ENCODE data around the gene SLC35B2. TPM values are rescaled to one million over a fixed set of nuclear protein-coding genes. Genes with fewer than 3 reads are reported as not detected.

SLC35B2 gene
- total RNA-seq, 1 experiment from 2014 or later = 117 TPM

- no peak for DNase-seq (ENCODE audit: low read depth)
Measured at GRCh38 chr6:44286285-44286565, 28.9 kb upstream of the SLC35B2 start.

- DNase-seq (ENCODE audit: low read depth) = peak; percentile 37
Measured at GRCh38 chr6:44285552-44286284, 28.4 kb upstream of the SLC35B2 start.

DNA sequence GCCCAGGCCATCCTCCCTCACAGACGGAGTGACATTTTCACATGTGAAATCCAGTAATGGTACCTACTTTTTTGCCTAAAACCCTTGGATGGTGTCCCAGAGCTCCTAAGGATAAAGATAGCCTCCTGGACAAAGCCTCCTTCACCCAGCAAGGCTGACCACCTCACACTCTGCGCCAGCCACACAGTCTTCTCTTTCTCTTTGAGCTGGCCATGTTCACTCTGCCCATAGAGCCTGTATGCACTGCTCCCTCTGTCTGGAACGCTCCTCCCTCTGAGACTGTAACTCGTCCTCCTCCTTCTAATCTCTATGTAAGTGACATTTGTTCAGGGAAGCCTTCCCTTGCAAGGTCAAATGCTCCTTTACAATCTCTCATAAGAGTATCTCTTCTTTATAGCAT, 27.5 kb upstream of the SLC35B2 start:
- no peak for DNase-seq (ENCODE audit: low read depth)

DNA sequence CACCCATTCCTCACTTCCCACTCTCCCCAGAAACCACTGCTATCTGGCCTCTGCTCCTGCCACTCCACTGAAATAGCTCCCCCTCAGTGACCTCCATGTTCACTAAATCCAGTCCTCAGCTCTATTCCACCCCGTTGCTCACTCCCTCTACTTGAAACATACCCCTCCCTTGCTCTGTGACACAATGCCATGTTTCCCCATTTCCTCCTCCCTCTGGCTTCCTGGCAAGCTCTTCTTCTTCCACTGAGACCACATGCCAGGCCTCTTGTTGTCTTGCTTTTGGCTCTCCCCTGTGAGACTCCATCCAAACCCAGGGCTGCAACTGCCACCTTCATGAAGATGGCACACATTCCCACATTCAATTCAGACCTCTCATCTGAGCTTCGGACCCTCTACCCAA, 26.8 kb upstream of the SLC35B2 start:
- DNase-seq (ENCODE audit: low read depth) = no peak

GRCh38 chr6:44278774-44279697, 21.7 kb upstream of the SLC35B2 start:
- no peak for DNase-seq (ENCODE audit: low read depth)

DNA sequence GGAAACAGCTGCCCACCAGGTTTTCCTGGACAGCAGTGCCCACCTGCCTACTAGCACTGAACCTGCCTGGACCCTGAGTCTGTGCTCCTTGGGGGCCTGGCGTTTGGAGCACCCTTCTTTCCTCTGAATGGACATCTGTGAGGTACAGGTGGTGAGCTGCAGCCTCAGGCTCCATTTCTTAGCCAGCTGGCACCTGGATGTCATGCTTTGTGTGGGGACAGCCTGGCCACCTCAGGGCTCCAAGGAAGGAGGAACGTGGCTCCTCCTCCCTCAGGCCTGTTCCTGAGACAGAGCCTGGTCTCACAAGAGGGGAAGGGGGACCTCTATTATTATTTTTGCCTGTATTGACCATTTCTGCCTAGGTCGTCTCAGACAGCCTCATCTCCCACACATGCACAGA, 21.0 kb upstream of the SLC35B2 start:
- DNase-seq (ENCODE audit: low read depth) = no peak

- no peak for DNase-seq (ENCODE audit: low read depth)
Measured at GRCh38 chr6:44277763-44278162, 20.4 kb upstream of the SLC35B2 start.

- no peak for DNase-seq (ENCODE audit: low read depth)
Measured at GRCh38 chr6:44276667-44277640, 19.6 kb upstream of the SLC35B2 start.

DNA sequence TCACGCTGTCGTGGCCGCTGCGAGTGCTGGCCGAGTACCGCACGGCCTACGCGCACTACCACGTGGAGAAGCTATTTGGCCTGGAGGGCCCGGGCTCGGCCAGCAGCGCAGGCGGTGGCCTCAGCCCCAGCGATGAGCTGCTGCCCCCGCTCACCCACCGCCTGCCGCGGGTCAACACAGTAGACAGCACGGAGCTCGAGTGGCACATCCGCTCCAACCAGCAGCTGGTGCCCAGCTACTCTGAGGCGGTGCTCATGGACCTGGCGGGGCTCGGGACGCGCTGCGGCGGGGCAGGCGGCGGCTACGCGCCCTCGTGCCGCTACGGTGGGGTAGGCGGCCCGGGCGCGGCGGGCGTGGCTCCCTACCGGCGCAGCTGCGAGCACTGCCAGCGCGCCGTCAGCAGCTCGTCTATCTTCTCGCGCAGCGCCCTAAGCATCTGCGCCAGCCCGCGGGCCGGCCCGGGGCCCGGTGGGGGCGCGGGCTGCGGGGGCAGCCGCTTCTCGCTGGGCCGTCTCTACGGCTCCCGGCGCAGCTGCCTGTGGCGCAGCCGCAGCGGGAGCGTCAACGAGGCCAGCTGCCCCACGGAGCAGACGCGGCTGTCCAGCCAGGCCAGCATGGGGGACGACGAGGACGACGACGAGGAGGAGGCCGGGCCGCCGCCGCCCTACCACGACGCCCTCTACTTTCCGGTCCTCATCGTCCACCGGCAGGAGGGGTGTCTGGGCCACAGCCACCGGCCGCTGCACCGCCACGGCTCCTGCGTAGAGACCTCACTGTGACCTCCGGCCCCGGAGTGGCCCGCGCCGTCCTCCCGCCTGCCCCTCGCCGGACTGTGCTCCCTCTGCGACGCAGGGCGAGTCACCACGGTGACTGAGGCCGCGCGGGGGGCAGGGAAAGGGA, 18.7 kb upstream of the SLC35B2 start:
- DNase-seq (ENCODE audit: low read depth) = no peak

DNA sequence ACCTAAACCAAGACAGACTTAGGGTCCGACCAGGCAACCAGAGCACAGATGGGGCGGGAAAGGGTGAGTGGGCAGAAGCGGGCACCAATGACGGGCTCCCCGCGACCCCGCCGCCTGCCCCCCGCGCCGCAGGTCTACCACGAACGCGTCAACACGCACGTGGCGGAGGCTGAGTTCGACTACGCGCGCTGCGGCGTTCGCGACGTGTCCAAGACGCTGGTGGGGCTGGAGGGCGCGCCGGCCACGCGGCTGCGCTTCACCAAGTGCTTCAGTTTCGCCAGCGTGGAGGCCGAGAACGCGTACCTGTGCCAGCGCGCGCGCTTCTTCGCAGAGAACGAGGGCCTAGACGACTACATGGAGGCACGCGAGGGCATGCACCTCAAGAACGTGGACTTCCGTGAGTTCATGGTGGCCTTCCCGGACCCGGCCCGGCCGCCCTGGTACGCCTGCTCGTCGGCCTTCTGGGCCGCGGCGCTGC, 18.0 kb upstream of the SLC35B2 start:
- no peak for DNase-seq (ENCODE audit: low read depth)

DNA sequence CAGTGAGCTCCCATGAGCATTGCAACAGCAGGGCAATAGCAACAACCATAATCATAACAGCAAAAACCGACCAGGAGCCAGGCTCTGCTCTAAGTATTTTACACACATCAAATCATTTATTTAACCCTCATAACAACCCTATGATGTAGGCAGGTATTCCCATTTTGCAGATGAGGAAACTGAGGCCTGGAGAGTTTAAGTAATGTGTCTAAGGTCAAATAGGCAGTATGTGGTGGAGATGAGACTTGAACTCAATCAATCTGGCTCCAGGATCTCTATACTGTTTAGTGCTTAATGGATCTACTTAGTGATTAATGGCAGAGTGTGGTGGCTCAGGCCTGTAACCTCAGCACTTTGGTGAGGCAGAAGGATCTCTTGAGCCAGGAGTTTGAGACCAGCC, 16.3 kb upstream of the SLC35B2 start:
- DNase-seq (ENCODE audit: low read depth) = no peak

- DNase-seq (ENCODE audit: low read depth) = no peak
Measured at GRCh38 chr6:44272999-44273566, 15.8 kb upstream of the SLC35B2 start.

GRCh38 chr6:44272529-44272928, 15.2 kb upstream of the SLC35B2 start:
- DNase-seq (ENCODE audit: low read depth) = no peak

- no peak for DNase-seq (ENCODE audit: low read depth)
Measured at GRCh38 chr6:44271914-44272313, 14.6 kb upstream of the SLC35B2 start.

GRCh38 chr6:44271406-44271723, 14.0 kb upstream of the SLC35B2 start:
- DNase-seq (ENCODE audit: low read depth) = no peak

DNA sequence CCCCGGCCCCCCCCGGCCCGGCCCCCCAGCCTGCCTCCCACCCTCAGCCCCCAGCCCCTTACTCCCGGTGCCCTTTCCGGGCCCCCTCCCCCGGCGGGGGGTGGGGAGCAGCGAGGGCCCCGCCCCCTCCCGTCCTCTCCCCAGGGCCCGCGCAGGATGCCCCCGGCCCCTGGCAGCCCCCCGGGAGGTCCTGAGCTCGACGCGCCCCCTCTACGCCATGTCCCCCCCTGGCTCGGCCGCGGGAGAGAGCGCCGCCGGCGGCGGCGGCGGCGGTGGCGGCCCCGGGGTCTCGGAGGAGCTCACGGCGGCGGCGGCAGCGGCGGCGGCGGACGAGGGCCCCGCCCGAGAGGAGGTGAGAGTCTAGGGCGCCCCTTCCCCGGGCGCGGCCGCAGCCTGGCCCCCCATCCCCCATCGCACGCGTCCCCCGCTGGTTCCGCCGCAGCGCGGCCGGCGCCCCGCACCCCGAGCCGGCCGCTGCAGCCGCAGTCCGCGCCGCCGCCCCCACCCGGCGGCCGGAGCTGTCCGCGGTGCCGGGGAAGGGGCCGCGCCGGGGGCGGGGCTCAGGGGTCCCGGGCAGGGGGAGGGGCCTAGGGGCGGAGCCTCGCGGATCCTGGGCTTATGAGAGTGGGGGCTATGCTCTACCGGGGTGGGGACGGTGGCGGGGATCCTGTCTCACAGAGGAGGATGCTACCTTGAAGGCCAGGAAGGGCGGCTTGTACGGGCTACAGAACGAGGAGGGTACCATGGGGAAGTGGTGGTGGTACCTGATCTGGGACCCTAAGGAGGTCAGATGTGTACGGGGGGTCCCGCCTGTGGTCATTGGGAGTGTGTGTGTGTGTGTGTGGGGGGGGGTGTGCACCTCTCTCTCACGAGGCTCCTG, 13.4 kb upstream of the SLC35B2 start:
- DNase-seq (ENCODE audit: low read depth) = no peak

DNA sequence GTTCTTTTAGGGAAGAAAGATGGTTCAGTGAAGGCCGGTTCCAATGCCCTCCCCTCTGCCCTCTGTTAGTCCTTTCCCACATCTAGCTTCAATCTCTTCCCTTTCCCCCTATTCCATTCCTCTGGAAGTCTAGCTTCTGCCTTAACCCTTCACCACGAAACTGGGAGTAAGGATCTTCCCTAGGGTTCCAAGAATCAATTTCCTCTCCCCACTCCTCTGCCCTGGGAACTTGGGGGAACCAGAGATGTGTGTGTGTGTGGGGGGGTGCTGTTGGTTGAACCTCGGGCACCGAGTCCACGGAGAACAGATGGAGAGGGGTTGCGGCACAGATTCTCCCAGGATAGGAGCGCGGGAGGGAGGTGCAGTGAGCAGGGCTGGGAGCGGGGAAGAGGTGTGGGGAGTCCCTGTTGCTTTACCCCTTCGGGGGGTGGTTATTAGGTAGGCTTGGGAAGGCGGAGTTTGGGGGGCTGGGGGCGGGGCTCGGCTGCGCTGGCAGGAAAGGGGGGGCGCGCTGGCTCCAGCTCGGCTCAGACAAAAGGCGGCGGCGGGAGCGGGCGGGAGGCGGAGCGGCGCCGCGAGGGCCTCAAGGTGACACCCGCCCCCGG, 12.7 kb upstream of the SLC35B2 start, which contains the start of gene TMEM151B:
TMEM151B (plus strand) TSS at position 530 of the 605 bp plus-strand sequence. CDS start 293 bp downstream, outside the sequence.
- DNase-seq (ENCODE audit: low read depth) = no peak

DNA sequence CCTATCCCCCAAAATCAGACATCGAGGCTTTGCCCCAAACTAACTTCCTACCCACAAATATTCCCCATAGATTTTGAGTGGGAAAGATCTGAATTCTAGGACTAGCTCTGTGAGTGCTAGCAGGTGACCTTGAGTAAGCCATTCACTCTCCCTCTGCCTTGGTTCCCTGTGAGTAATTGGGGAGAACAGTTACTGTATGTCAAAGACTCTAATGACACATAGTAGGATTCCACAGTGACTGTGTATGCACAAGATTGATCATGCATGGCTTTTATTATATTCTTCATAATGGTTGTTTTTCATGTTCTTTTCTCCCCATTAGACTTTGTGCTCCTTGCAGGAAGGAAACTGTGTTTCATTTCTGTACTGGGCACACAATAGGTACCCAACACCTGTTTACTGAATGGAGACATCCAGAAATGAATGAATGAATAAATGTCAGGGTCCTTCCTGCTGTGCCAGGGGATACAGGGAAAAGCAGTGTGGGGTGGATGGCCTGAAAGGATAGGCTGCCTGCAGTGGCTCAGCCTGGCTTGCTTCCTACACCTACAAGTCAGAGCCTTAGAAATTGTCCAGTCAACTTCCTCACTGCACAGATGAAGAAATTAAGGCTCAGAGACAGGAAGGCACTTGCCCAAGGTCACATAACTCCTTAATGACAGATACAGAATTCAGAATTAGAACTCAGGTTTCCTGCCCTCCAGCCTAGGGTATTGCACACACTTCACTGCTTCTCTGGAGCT, 12.0 kb upstream of the SLC35B2 start:
- no peak for DNase-seq (ENCODE audit: low read depth)
